HepG2 (cell line): ENCODE results near the gene LUC7L. TPM values are rescaled to one million over a fixed set of nuclear protein-coding genes. Genes with fewer than 3 reads are reported as not detected.

Experiments used
- ATAC-seq: fragments of 200-7000 bp; cut with Tn5 transposase; 3 replicates; pipeline ENCODE4 v1.9.1; 2020; ENCODE audit warnings: mild to moderate bottlenecking, moderate library complexity
- BruUV-seq: library from RNA; stranded (reverse); fragments of 400-500 nt; replicated peaks from 2 replicates; lab custom pipeline; 2021; lab: Mats Ljungman, UMichigan
- CTCF ChIA-PET: fragments of 300-600 bp; formaldehyde crosslinking; extraction: SDS; loops from one replicate; lab custom pipeline; 2021; ENCODE audit warnings: low total read pairs, inconsistent platforms, low intra/inter-chr PET ratio; lab: Yijun Ruan, JAX
- POLR2A ChIA-PET: fragments of 350-600 bp; sonication (Branson Sonifier 250); formaldehyde crosslinking; loops from one replicate; lab custom pipeline; 2020; ENCODE audit warnings: antibody characterized with exemption, inconsistent platforms; lab: Yijun Ruan, JAX
- DNase-seq: peaks from one replicate; pipeline ENCODE4 v3.0.0-alpha.2; 2015; ENCODE audit warnings: low spot score
- FAIRE-seq: peaks from 3 replicates; lab custom pipeline; 2011; peaks lifted over from hg19 to GRCh38; lab: Jason Lieb, UNC
- H2AFZ ChIP-seq: one replicate; pipeline ENCODE4 v1.6.1; 2011; ENCODE audit warnings: low read length, inconsistent platforms
- H3K27ac ChIP-seq: fragments of 300-600 bp; 3 replicates; pipeline ENCODE4 v1.8.0; 2011; ENCODE audit warnings: mixed run types, mild to moderate bottlenecking, mixed read lengths, low read length, inconsistent platforms; ENCODE audit not compliant: insufficient read depth; ENCODE audit errors: extremely low read length
- H3K27me3 ChIP-seq, 2 experiments: fragments of 200-600 bp in 1 of 2; 2 replicates in 1 of 2; 3 replicates in 1 of 2; pipeline versions ENCODE4 v1.6.0 to v1.8.0; 2011; ENCODE audit warnings: low read length in 2 of 2, mild to moderate bottlenecking in 2 of 2, moderate library complexity in 2 of 2, inconsistent platforms in 1 of 2; ENCODE audit not compliant: insufficient read depth in 2 of 2, control insufficient read depth in 1 of 2
- H3K36me3 ChIP-seq, 2 experiments: fragments of 200-600 bp in 1 of 2; replicated peaks in 1 of 2; 2 replicates in 1 of 2; 3 replicates in 1 of 2; pipeline versions ENCODE4 v1.5.1 to v1.8.0; 2011; ENCODE audit warnings: low read length in 2 of 2, inconsistent platforms in 1 of 2; ENCODE audit not compliant: insufficient read depth in 2 of 2, control insufficient read depth in 1 of 2
- H3K4me1 ChIP-seq: 2 replicates; pipeline ENCODE4 v1.5.1; 2012; ENCODE audit warnings: low read length, inconsistent platforms; ENCODE audit not compliant: insufficient read depth
- H3K4me2 ChIP-seq: 2 replicates; pipeline ENCODE4 v1.6.0; 2011; ENCODE audit warnings: low read depth, low read length, inconsistent platforms
- H3K4me3 ChIP-seq, 3 experiments: fragments of 200-600 bp in 1 of 3; sonication (generic), shearing (Covaris generic) in 1 of 3; replicated peaks in 1 of 3; 2 replicates each; pipeline ENCODE4 v1.5.1; 2011 to 2016; ENCODE audit warnings: low read length in 3 of 3, inconsistent platforms in 2 of 3, low read depth in 2 of 3, mild to moderate bottlenecking in 2 of 3, control low read depth in 1 of 3, mixed read lengths in 1 of 3; ENCODE audit not compliant: insufficient read depth in 1 of 3
- H3K79me2 ChIP-seq: one replicate; pipeline ENCODE4 v1.6.1; 2011; ENCODE audit warnings: low read length, inconsistent platforms; ENCODE audit not compliant: insufficient read depth
- H3K9ac ChIP-seq: 2 replicates; pipeline ENCODE4 v1.6.0; 2011; ENCODE audit warnings: mild to moderate bottlenecking, low read depth, low read length, inconsistent platforms; ENCODE audit not compliant: insufficient read depth
- H3K9me3 ChIP-seq: 2 replicates; pipeline ENCODE4 v1.5.1; 2012; ENCODE audit warnings: mild to moderate bottlenecking, low read length
- H4K20me1 ChIP-seq: 2 replicates; pipeline ENCODE4 v1.6.0; 2011; ENCODE audit warnings: inconsistent platforms, mild to moderate bottlenecking, low read length, moderate library complexity; ENCODE audit not compliant: insufficient read depth
- AGO2 ChIP-seq: fragments of 200-400 bp; formaldehyde crosslinking; optimal IDR thresholded peaks from 2 replicates; pipeline ENCODE3; 2017; ENCODE audit warnings: mild to moderate bottlenecking, low read depth, low read length, moderate library complexity
- HMGXB3 ChIP-seq: sonication (generic); formaldehyde crosslinking; IDR thresholded peaks from 2 replicates; pipeline ENCODE4 v1.4.0; 2020; ENCODE audit warnings: missing genetic modification reagents, borderline replicate concordance
- MIER3 ChIP-seq: IDR thresholded peaks from 2 replicates; pipeline ENCODE4 v1.6.1; 2016; ENCODE audit warnings: missing compliant biosample characterization, borderline replicate concordance
- SETDB1 ChIP-seq: sonication (generic); formaldehyde crosslinking; IDR thresholded peaks from 2 replicates; pipeline ENCODE4 v1.5.1; 2020; ENCODE audit warnings: missing genetic modification reagents, mild to moderate bottlenecking, borderline replicate concordance
- SNAPC4 ChIP-seq: sonication (generic); formaldehyde crosslinking; IDR thresholded peaks from 2 replicates; pipeline ENCODE4 v1.4.0; 2020; ENCODE audit warnings: mild to moderate bottlenecking, missing genetic modification reagents
- SP2 ChIP-seq: sonication (generic); formaldehyde crosslinking; IDR thresholded peaks from 2 replicates; pipeline ENCODE4 v1.5.1; 2020; ENCODE audit warnings: mild to moderate bottlenecking, missing genetic modification reagents
- ZFP82 ChIP-seq: sonication (generic); formaldehyde crosslinking; IDR thresholded peaks from 2 replicates; pipeline ENCODE4 v1.5.1; 2020; ENCODE audit warnings: mild to moderate bottlenecking, missing genetic modification reagents, borderline replicate concordance
- ZNF280D ChIP-seq: sonication (generic); formaldehyde crosslinking; IDR thresholded peaks from 2 replicates; pipeline ENCODE4 v1.5.1; 2020; ENCODE audit warnings: mild to moderate bottlenecking, missing genetic modification reagents
- WGBS: methylation state at CpG from one replicate; pipeline ENCODE4 v1.1.6; 2017; ENCODE audit warnings: low lambda C conversion rate; 5-methylcytosine and 5-hydroxymethylcytosine counted together
- in situ Hi-C: cut with HindIII; loops from 2 replicates; pipeline ENCODE4 v1.10.0; 2017; ENCODE audit warnings: low pct_unique_long_range_greater_than_20kb; ENCODE audit not compliant: extremely low pct_ligation_motif_present
- intact Hi-C: fragments of 100-400 bp; cut with micrococcal nuclease; formaldehyde crosslinking; loops from one replicate; pipeline ENCODE4 v1.10.0; 2022; ENCODE audit not compliant: unreplicated experiment
- polyA plus RNA-seq, 8 experiments: library from polyadenylated mRNA; depleted of rRNA in 3 of 8; stranded (reverse) in 7 of 8; unstranded in 1 of 8; fragments of >200 nt; fragmentation: Illumina TruSeq in 4 of 8; extraction: Trizol in 4 of 8; gene quantifications; 2 replicates each; pipeline versions ENCODE4 v1.2.1 to v1.2.3, GENCODE V29; 2011 to 2016; ENCODE audit warnings: low read depth in 4 of 8, missing spikeins in 1 of 8, mixed read lengths in 1 of 8; ENCODE audit not compliant: insufficient read depth in 1 of 8
- total RNA-seq, 5 experiments: library from RNA; depleted of rRNA; stranded (reverse); fragments of >200 nt; fragmentation: Illumina TruSeq; extraction: Trizol; gene quantifications; 2 replicates each; pipeline ENCODE4 v1.2.3, GENCODE V29; 2016; ENCODE audit warnings: low read depth in 1 of 5

The LUC7L gene
- total and polyA plus RNA-seq, 2 of the 13 experiments (the other 11 are each of a cell fraction or from before 2014, with no cell fraction given), result 48.7 to 56.9 TPM

GRCh38 chr16:189604-190186 lies 39.6 kb downstream of the LUC7L start:
- WGBS, result 98% methylated on average over 29 of the region's 34 CpGs
- ChIA-PET POLR2A (no interaction called here), CTCF (no interaction called here)
- no peak for DNase-seq
- Histone ChIP-seq H3K79me2 (no peaks in the 10 kb centered on the region), H2AFZ (no peak overlapping the region), H4K20me1 (0 out of 2 replicates have a peak, but pooled peaks cover 4% of the 10 kb centered on the region), H3K9me3 (no peaks in the 10 kb centered on the region), H3K36me3 (peaks cover 33 to 58% of the 10 kb centered on the region in 2 experiments), H3K4me2 (no peak overlapping the region), H3K4me1 (no peaks in the 10 kb centered on the region), H3K4me3 (no peak overlapping the region), H3K9ac (no peak overlapping the region), H3K27me3 (no peaks in the 10 kb centered on the region), H3K27ac (no peak overlapping the region)
- in situ Hi-C loops, result no loop called here
- no TSS peak for BruUV-seq
- no peak for FAIRE-seq
- no peak for ATAC-seq
- no peak for TF ChIP-seq ZFP82 (CRISPR knock-in tag)
- peak; percentile 82 for TF ChIP-seq AGO2
- TF ChIP-seq SETDB1 (CRISPR knock-in tag), result no peak
- TF ChIP-seq ZNF280D (CRISPR knock-in tag), result no peak
- no peak for TF ChIP-seq SNAPC4 (CRISPR knock-in tag)
- no peak for TF ChIP-seq MIER3 (CRISPR knock-in tag)
- TF ChIP-seq SP2, result no peak
- TF ChIP-seq HMGXB3 (CRISPR knock-in tag), result no peak
- TF ChIP-seq, all 625 proteins: peak for 1
- intact Hi-C loops, result no loop called here
